ENCODE data around the gene NUDT16L1. TPM values are rescaled to one million over a fixed set of nuclear protein-coding genes. Genes with fewer than 3 reads are reported as not detected.
A peak's percentile ranks its signal among the peaks of the same experiment; 100 is the strongest.

The NUDT16L1 gene
- total RNA-seq, 6 experiments from 2014 or later, result 17.8 to 36.3 (median 23.0) TPM

- no peak for DNase-seq
- 66% methylated on average over 8 of the region's 12 CpGs for WGBS (ENCODE audit: insufficient coverage, low coverage, low lambda C conversion rate, missing lambda C conversion rate)
- ATAC-seq, result no peak
- Histone ChIP-seq H3K36me3 (peaks cover 0 to 28% (median 2%) of the 10 kb centered on the region in 4 donors), H3K4me3 (no peak overlapping the region), H3K27ac (no peak overlapping the region), H3K4me1 (peaks cover 0 to 17% (median 7%) of the 10 kb centered on the region in 4 donors), H3K9me3 (no peaks in the 10 kb centered on the region), H3K27me3 (no peaks in the 10 kb centered on the region)
- intact Hi-C loops (cut with DNase I), result loop anchor here in 1 of 2 donors (5.0 kb wide), 1 partner anchor 252 kb away; no protein-coding TSS in a partner anchor
- TF ChIP-seq, protein P1, sequence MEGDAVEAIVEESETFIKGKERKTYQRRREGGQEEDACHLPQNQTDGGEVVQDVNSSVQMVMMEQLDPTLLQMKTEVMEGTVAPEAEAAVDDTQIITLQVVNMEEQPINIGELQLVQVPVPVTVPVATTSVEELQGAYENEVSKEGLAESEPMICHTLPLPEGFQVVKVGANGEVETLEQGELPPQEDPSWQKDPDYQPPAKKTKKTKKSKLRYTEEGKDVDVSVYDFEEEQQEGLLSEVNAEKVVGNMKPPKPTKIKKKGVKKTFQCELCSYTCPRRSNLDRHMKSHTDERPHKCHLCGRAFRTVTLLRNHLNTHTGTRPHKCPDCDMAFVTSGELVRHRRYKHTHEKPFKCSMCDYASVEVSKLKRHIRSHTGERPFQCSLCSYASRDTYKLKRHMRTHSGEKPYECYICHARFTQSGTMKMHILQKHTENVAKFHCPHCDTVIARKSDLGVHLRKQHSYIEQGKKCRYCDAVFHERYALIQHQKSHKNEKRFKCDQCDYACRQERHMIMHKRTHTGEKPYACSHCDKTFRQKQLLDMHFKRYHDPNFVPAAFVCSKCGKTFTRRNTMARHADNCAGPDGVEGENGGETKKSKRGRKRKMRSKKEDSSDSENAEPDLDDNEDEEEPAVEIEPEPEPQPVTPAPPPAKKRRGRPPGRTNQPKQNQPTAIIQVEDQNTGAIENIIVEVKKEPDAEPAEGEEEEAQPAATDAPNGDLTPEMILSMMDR (IDR thresholded peaks at IDR 0.05), result no peak
- no peak for TF ChIP-seq POLR2A (IDR thresholded peaks at IDR 0.05)
These were observed 2.3 kb downstream of the NUDT16L1 start for GRCh38 chr16:4695473-4696171.

DNA sequence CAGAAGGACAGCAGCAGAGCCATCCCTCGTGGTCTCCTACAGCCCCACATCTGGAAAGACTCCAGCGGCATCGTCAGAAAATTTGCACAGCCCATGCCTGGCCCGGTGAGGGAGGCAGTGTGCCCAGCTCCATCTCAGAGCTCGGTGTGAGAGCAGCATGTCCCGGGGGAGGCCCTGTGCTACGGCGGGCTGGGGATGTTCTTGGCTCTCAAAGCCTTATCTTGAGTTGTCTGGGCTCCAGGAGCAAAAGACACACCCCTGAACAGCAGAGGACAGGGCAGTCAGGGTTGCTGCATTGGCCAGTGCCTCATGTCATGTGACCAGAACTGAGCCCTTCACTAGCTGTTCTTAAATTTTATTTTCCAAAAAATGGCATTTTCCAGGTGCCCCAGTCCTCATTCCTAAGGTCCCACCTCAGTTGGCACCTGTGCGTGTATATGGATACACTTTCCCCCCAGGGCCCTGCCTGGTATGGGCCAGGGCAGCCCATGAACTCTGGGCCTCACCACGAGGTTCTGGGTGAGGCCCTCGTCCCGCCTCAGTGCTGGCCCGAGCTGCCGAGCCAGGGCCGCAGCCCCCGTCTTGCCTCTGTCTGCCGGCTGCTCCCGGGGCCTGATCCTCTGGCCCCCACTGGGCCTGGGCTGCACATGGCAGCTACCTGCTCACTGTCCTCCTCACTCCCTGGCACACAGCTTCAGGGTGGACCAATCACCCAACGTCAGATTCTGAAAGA lies 3.0 kb downstream of the NUDT16L1 start:
- intact Hi-C loops (cut with DNase I), result loop anchor here in 1 of 2 donors (5.0 kb wide), 1 partner anchor 251 kb away; no protein-coding TSS in a partner anchor
- DNase-seq (peak in 1 of 3 donors; percentile 51), ATAC-seq (no peak)
- H3K4me3 ChIP-seq, result no peak overlapping the region
- no peak for TF ChIP-seq POLR2A (IDR thresholded peaks at IDR 0.05)
- TF ChIP-seq, protein P1 (IDR thresholded peaks at IDR 0.05), result no peak
- no peak overlapping the region for H3K27ac ChIP-seq
- H3K9me3 ChIP-seq, result no peaks in the 10 kb centered on the region
- H3K27me3 ChIP-seq, result no peaks in the 10 kb centered on the region
- H3K4me1 ChIP-seq, result peaks cover 0 to 19% (median 7%) of the 10 kb centered on the region in 4 donors
- 60% methylated on average over 4 of the region's 19 CpGs for WGBS (ENCODE audit: insufficient coverage, low coverage, low lambda C conversion rate, missing lambda C conversion rate)
- peaks cover 0 to 31% (median 3%) of the 10 kb centered on the region in 4 donors for H3K36me3 ChIP-seq

- TF ChIP-seq, protein P1 (IDR thresholded peaks at IDR 0.05), result no peak
- TF ChIP-seq POLR2A (IDR thresholded peaks at IDR 0.05), result no peak
- H3K4me3 ChIP-seq, result no peak overlapping the region
- H3K9me3 ChIP-seq, result no peaks in the 10 kb centered on the region
- no peak overlapping the region for H3K27ac ChIP-seq
- DNase-seq (peak; percentile 25 to 59 (median 50)), ATAC-seq (no peak)
- H3K4me1 ChIP-seq, result peaks cover 0 to 22% (median 6%) of the 10 kb centered on the region in 4 donors
- WGBS (ENCODE audit: insufficient coverage, low coverage, low lambda C conversion rate, missing lambda C conversion rate), result 65% methylated on average over 2 of the region's 33 CpGs
- peaks cover 0 to 31% (median 3%) of the 10 kb centered on the region in 4 donors for H3K36me3 ChIP-seq
- intact Hi-C loops (cut with DNase I), result loop anchor here in 1 of 2 donors (5.0 kb wide), 1 partner anchor 250 kb away; no protein-coding TSS in a partner anchor
- H3K27me3 ChIP-seq, result no peaks in the 10 kb centered on the region
These were observed 3.8 kb downstream of the NUDT16L1 start for GRCh38 chr16:4696905-4697847.

DNA sequence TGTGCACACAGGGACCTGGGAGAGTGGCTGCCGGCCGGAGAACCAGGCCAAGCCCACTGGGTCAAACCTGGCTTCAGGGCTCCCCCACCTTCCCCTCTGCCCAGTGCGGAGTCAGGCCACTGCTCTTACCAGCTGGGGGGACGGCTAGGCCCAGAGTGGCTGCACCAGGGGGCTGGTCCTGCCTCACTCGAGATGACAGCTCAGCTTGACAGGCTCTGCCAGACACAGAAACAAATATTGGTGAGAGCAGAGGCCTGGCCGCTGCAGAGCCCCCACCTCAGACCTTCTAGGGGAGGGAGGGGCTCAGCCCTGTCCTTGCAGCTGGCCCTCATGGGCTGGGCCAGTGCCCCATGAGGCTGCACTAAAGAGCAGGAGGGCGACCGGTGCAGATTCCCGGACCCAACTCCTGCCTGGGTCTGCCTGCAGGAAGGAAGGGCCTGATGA lies 4.5 kb downstream of the NUDT16L1 start:
- no peaks in the 10 kb centered on the region for H3K27me3 ChIP-seq
- H3K4me1 ChIP-seq, result peaks cover 0 to 22% (median 6%) of the 10 kb centered on the region in 4 donors
- peaks cover 0 to 31% (median 3%) of the 10 kb centered on the region in 4 donors for H3K36me3 ChIP-seq
- no peak overlapping the region for H3K4me3 ChIP-seq
- intact Hi-C loops (cut with DNase I), result loop anchor here in 1 of 2 donors (5.0 kb wide), 1 partner anchor 249 kb away; no protein-coding TSS in a partner anchor
- DNase-seq, result no peak
- H3K27ac ChIP-seq, result no peak overlapping the region
- WGBS (ENCODE audit: insufficient coverage, low coverage, low lambda C conversion rate, missing lambda C conversion rate), result no CpG with 5 or more reads among the region's 9 CpGs
- ATAC-seq, result no peak
- no peaks in the 10 kb centered on the region for H3K9me3 ChIP-seq
- TF ChIP-seq, protein P1 (IDR thresholded peaks at IDR 0.05), result no peak
- no peak for TF ChIP-seq POLR2A (IDR thresholded peaks at IDR 0.05)
